Measurements from ENCODE around the gene ALDH9A1.
A peak's percentile ranks its signal among the peaks of the same experiment; 100 is the strongest.
"Not testable (repeated sequence)": the region's sequence is repeated elsewhere in the genome, so short reads cannot be mapped to it uniquely, and the experiment has no call there.

ALDH9A1 gene

DNA sequence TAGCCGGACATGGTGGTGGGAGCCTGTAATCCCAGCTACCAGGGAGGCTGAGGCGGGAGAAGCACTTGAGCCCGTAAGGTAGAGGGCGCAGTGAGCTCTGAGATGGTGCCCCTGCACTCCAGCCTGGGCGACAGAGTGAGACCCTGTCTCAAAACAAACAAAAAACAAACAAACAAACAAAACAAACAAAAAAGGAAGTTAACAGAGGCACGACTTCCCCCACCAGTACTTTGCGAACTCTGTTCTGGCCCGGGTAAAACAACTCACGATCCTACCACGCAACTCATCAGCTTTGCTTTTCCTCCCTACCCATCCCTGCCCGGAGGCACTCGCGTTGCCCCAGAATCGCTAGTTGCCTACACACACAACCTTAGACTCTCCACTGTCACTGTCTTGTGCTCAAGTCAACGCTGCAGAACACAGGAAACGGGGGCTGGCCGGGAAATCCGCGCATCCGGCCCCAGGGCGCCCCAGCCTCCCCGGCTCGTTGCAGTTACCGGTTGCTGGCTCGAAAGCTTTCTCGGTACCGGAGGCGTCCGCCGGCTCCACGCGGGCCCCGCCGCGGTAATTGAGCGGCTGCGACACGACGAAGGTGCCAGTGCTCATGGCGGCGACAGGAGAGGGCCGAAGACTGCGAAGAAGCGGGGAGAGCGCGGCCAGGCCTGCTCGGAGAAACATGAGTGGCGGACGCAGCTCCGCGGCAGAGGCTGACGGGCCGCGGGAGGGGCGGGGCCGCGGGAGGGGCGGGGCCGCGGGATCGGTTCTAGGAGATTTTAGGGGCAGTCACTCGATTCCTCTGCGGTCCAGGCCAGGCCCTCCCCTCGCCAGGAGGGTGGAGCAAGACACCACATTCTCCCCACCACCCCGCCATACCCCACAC lies at the start of gene ALDH9A1:
TSS of gene ALDH9A1 (minus strand) at position 682 of the 880 bp plus-strand sequence. CDS start at position 678, 4 bp downstream.
- Histone ChIP-seq H3K9me3 (ENCODE audit: control insufficient read depth, low read length) (no peaks in the 10 kb centered on the region), H3K4me3 (ENCODE audit: low read length) (peak within 1 kb of the TSS; percentile 94), H3K36me3 (ENCODE audit: control insufficient read depth, insufficient read depth, low read length, severe bottlenecking) (peaks cover 3% of the 10 kb centered on the region), H3K27me3 (replicated peaks; ENCODE audit: control insufficient read depth, insufficient read depth, low read length) (no peaks in the 10 kb centered on the region), H3K4me1 (ENCODE audit: control insufficient read depth, insufficient read depth, low read length) (peaks cover 26% of the 10 kb centered on the region), H3K9ac (ENCODE audit: low read length) (peak within 1 kb of the TSS; percentile 95)
- peak; percentile 93 for DNase-seq (ENCODE audit: low read depth)

DNA sequence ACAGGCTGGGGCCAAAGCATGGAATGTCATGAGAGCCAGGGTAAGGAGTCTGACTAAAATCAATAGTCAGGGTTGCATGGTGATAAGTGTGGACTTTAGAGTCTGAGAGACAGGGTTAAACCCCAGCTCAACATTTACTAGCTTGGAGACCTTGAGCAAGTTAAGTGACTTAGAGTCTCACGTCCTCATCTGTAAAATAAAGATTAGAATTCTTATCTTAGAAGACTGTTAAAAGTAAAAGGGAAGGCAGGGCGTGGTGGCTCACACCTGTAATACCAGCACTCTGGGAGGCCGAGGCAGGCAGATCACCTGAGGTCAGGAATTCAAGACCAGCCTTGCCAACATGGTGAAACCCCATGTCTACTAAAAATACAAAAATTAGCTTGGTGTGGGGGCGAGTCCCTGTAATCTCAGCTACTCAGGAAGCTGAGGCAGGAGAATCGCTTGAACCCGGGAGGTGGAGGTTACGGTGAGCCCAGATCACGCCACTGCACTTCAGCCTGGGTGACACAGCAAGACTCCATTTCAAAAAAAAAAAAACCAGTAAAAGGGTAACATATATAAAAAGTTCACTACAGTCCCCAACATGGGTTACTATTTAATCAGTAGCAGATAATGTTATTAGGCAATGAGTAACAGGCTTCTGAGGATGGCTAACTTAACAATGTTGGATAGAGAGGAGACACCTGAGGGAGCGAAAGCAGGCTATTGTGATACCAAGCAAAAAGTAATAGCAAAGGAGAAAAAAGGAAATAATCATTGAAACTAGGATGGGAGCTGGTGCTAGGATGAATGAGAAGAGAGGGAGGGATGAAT lies 49.5 kb upstream of the ALDH9A1 start:
- H3K9ac ChIP-seq (ENCODE audit: low read length), result no peak overlapping the region
- no peaks in the 10 kb centered on the region for H3K9me3 ChIP-seq (ENCODE audit: control insufficient read depth, low read length)
- no peak overlapping the region for H3K4me3 ChIP-seq (ENCODE audit: low read length)
- H3K36me3 ChIP-seq (ENCODE audit: control insufficient read depth, insufficient read depth, low read length, severe bottlenecking), result peaks cover 78% of the 10 kb centered on the region
- H3K4me1 ChIP-seq (ENCODE audit: control insufficient read depth, insufficient read depth, low read length), result no peaks in the 10 kb centered on the region
- no peaks in the 10 kb centered on the region for H3K27me3 ChIP-seq (replicated peaks; ENCODE audit: control insufficient read depth, insufficient read depth, low read length)
- no peak for DNase-seq (ENCODE audit: low read depth)

DNA sequence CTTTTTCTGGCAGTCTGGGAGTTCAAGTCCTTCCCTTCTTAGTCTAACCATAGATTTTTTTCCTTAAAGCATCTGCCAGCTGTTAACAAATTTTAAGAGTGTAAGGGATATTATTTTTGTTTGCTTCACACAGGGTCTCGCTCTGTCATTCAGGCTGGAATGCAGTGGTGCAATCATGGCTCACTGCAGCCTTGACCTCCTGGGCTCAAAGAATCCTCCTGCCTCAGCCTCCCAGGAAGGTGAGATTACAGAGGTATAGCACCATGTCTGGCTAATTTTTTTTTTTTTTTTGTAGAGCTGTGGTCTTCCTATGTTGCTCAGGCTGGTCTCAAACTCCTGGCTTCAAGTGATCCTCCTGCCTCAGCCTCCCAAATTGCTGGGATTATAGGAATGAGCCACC lies 46.6 kb upstream of the ALDH9A1 start:
- H3K9me3 ChIP-seq (ENCODE audit: control insufficient read depth, low read length); H3K27me3 ChIP-seq (replicated peaks; ENCODE audit: control insufficient read depth, insufficient read depth, low read length); H3K4me1 ChIP-seq (ENCODE audit: control insufficient read depth, insufficient read depth, low read length); H3K4me3 ChIP-seq (ENCODE audit: low read length); DNase-seq (ENCODE audit: low read depth); H3K9ac ChIP-seq (ENCODE audit: low read length): not testable (repeated sequence)
- H3K36me3 ChIP-seq (ENCODE audit: control insufficient read depth, insufficient read depth, low read length, severe bottlenecking), result peaks cover 84% of the 10 kb centered on the region

DNA sequence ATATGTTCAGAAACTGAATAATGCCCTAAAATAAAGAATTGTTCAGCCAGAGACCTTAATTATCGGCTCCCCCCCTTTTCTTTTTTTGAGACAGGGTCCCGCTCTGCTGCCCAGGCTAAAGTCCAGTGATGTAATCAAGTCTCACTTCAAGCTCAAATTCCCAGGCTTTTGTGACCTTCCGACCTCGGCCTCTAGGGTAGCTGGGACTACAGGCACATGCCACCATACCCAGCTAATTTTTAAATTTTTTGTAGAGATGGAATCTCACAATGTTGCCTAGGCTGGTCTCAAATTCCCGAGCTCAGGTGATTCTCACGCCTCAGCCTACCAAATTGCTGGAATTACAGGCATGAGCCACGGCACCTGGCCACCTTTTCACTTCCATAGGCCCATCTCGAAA lies 43.8 kb upstream of the ALDH9A1 start:
- H3K9ac ChIP-seq (ENCODE audit: low read length), result no peak overlapping the region
- DNase-seq (ENCODE audit: low read depth), result no peak
- no peak overlapping the region for H3K4me3 ChIP-seq (ENCODE audit: low read length)
- H3K4me1 ChIP-seq (ENCODE audit: control insufficient read depth, insufficient read depth, low read length), result peaks cover 6% of the 10 kb centered on the region
- H3K9me3 ChIP-seq (ENCODE audit: control insufficient read depth, low read length), result no peaks in the 10 kb centered on the region
- no peaks in the 10 kb centered on the region for H3K27me3 ChIP-seq (replicated peaks; ENCODE audit: control insufficient read depth, insufficient read depth, low read length)
- H3K36me3 ChIP-seq (ENCODE audit: control insufficient read depth, insufficient read depth, low read length, severe bottlenecking), result peaks cover 69% of the 10 kb centered on the region

DNA sequence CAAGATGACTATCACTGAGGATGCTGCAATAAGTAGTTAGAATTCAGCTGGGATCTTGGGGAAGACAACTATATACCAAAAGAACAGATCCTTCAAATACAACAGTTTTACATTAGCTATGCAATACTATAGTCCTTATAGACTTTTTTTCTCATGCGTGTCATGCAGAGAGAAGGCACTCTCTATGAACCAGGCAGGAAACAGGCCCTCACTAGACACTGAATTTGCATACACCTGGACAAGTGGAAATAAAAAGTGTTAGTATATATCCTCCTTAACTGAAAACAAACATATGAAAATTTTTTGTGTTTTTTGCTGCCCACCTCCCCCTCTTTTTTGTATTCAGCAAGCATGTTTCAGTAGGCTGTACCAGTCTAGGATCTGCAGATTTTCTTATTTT lies 40.4 kb upstream of the ALDH9A1 start:
- Histone ChIP-seq H3K9me3 (ENCODE audit: control insufficient read depth, low read length) (no peaks in the 10 kb centered on the region), H3K4me1 (ENCODE audit: control insufficient read depth, insufficient read depth, low read length) (peaks cover 10% of the 10 kb centered on the region), H3K36me3 (ENCODE audit: control insufficient read depth, insufficient read depth, low read length, severe bottlenecking) (peaks cover 62% of the 10 kb centered on the region), H3K9ac (ENCODE audit: low read length) (no peak overlapping the region), H3K27me3 (replicated peaks; ENCODE audit: control insufficient read depth, insufficient read depth, low read length) (no peaks in the 10 kb centered on the region), H3K4me3 (ENCODE audit: low read length) (no peak overlapping the region)
- no peak for DNase-seq (ENCODE audit: low read depth)

DNA sequence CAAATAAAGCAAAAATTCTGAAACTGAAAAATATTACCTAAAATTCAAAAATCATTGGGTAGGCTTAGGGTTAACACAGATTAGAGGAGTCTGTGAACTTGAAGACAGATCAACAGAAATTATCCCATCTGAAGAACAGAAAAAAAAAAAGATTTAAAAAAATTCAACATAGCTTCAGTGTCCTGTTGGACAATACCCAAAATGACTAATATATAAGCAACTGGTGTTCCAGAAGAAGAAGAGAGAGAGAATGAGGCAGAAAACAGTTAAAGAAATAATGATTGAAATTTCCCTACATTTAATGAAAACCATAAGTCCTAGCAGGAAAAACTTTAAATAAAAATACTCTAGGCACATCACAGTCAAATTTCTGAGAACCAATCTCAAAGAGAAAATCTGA lies 38.8 kb upstream of the ALDH9A1 start:
- H3K4me3 ChIP-seq (ENCODE audit: low read length), result no peak overlapping the region
- peaks cover 62% of the 10 kb centered on the region for H3K36me3 ChIP-seq (ENCODE audit: control insufficient read depth, insufficient read depth, low read length, severe bottlenecking)
- no peaks in the 10 kb centered on the region for H3K27me3 ChIP-seq (replicated peaks; ENCODE audit: control insufficient read depth, insufficient read depth, low read length)
- DNase-seq (ENCODE audit: low read depth), result peak; percentile 7
- peaks cover 10% of the 10 kb centered on the region for H3K4me1 ChIP-seq (ENCODE audit: control insufficient read depth, insufficient read depth, low read length)
- H3K9me3 ChIP-seq (ENCODE audit: control insufficient read depth, low read length), result no peaks in the 10 kb centered on the region
- H3K9ac ChIP-seq (ENCODE audit: low read length), result no peak overlapping the region

DNA sequence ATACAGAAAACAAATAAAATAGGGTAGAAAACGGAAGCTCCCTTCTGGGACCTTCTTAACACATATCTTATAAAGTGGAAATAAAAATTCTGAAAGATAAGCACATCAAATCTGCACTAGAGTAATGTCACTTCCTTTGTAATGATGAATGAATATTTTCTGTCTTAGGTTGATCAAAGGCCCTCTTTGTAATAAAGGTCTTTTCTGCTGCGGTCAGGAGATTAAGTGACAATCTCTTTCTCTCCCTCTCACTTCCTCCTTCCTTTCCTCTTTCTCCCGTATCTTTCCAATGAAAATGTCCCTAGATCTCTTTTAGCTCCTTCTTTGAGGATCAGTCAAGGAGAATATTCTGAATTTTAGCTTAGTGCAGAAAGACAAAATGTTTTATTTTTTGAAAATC lies 36.5 kb upstream of the ALDH9A1 start:
- Histone ChIP-seq H3K4me3 (ENCODE audit: low read length) (no peak overlapping the region), H3K36me3 (ENCODE audit: control insufficient read depth, insufficient read depth, low read length, severe bottlenecking) (peaks cover 49% of the 10 kb centered on the region), H3K27me3 (replicated peaks; ENCODE audit: control insufficient read depth, insufficient read depth, low read length) (no peaks in the 10 kb centered on the region), H3K4me1 (ENCODE audit: control insufficient read depth, insufficient read depth, low read length) (peaks cover 10% of the 10 kb centered on the region), H3K9me3 (ENCODE audit: control insufficient read depth, low read length) (no peaks in the 10 kb centered on the region), H3K9ac (ENCODE audit: low read length) (no peak overlapping the region)
- DNase-seq (ENCODE audit: low read depth), result no peak

DNA sequence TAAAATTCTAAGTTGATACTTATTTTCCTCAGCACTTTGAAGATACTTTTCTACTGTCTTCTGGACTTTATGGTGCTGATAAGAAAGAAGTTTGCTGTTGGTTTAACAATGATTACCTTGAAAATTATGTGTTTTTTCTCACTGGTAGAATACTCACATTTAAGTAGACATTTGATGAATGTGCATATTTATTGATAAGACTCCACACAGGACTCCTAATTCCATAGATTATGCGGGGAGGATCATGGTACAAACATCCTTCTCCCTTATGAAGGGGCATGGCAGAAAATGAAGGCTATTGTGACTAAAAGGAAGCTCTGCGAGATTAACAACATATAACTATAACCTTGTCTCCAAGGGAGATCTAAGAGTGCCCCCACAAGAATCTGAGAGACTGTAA lies 28.5 kb upstream of the ALDH9A1 start:
- Histone ChIP-seq H3K4me3 (ENCODE audit: low read length) (no peak overlapping the region), H3K36me3 (ENCODE audit: control insufficient read depth, insufficient read depth, low read length, severe bottlenecking) (peaks cover 40% of the 10 kb centered on the region), H3K9ac (ENCODE audit: low read length) (no peak overlapping the region), H3K27me3 (replicated peaks; ENCODE audit: control insufficient read depth, insufficient read depth, low read length) (no peaks in the 10 kb centered on the region), H3K4me1 (ENCODE audit: control insufficient read depth, insufficient read depth, low read length) (no peaks in the 10 kb centered on the region), H3K9me3 (ENCODE audit: control insufficient read depth, low read length) (no peaks in the 10 kb centered on the region)
- DNase-seq (ENCODE audit: low read depth), result no peak

DNA sequence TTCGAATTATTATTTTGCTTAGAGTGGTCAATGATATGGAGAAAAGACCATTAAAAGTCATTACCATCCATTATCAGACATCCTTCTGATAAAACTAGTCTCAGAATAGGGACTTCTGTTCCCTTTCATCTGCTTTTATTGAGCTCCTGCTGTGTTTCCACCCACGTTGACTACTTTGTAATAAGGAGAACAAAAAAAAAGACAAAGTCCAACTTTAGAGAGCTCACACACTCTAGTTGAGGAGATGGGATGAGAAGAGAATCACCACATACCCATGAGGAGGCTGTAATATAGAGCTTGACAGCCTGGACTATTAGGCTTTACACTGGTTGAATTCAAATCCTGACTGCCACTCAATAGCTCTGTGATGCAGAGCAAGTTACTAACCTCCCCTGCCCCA lies 27.8 kb upstream of the ALDH9A1 start:
- no peak for DNase-seq (ENCODE audit: low read depth)
- Histone ChIP-seq H3K4me3 (ENCODE audit: low read length) (no peak overlapping the region), H3K36me3 (ENCODE audit: control insufficient read depth, insufficient read depth, low read length, severe bottlenecking) (peaks cover 39% of the 10 kb centered on the region), H3K9me3 (ENCODE audit: control insufficient read depth, low read length) (no peaks in the 10 kb centered on the region), H3K27me3 (replicated peaks; ENCODE audit: control insufficient read depth, insufficient read depth, low read length) (no peaks in the 10 kb centered on the region), H3K4me1 (ENCODE audit: control insufficient read depth, insufficient read depth, low read length) (no peaks in the 10 kb centered on the region), H3K9ac (ENCODE audit: low read length) (no peak overlapping the region)

DNA sequence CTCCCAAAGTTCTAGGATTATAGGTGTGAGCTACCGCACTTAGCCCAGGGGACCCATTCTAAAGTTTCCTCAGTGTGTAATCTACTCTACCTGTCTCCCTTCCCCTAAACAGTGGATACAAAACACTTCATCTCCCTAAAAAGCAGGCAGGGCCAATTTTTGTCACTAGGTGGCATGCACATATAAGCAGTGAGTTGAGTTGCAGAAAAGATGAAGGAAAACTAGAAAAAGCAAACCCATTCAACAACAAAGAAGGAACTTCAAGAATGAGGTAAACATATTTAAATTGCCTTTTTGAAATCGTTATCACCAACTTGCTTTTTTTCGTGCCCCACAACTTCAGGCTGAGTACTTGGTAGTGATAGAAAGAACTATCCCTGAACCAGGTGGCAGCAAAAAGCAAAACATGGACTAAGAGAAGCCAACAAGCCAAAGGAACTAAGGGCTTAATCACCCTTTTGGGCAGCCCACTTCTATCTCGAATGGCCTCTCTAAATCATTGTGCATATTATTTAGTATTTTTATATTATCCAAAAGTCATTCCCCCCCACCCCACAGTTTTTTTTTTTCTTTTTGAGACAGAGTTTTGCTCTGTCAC lies 19.7 kb upstream of the ALDH9A1 start:
- peaks cover 5% of the 10 kb centered on the region for H3K4me1 ChIP-seq (ENCODE audit: control insufficient read depth, insufficient read depth, low read length)
- H3K36me3 ChIP-seq (ENCODE audit: control insufficient read depth, insufficient read depth, low read length, severe bottlenecking), result no peaks in the 10 kb centered on the region
- no peaks in the 10 kb centered on the region for H3K9me3 ChIP-seq (ENCODE audit: control insufficient read depth, low read length)
- no peak overlapping the region for H3K4me3 ChIP-seq (ENCODE audit: low read length)
- H3K9ac ChIP-seq (ENCODE audit: low read length), result no peak overlapping the region
- no peaks in the 10 kb centered on the region for H3K27me3 ChIP-seq (replicated peaks; ENCODE audit: control insufficient read depth, insufficient read depth, low read length)
- DNase-seq (ENCODE audit: low read depth), result peak; percentile 83
